Chondrocyte (in vitro differentiated cells): ENCODE measurements around the gene LRRC75B. TPM values are rescaled to one million over a fixed set of nuclear protein-coding genes. Genes with fewer than 3 reads are reported as not detected.
"Not testable (repeated sequence)": the region's sequence is repeated elsewhere in the genome, so short reads cannot be mapped to it uniquely, and the experiment has no call there.

Experiments
- DNase-seq: peaks from one replicate; pipeline ENCODE4 v3.0.0; 2021; ENCODE audit warnings: mixed read lengths, low spot score
- H3K27ac Mint-ChIP-seq: one replicate; pipeline ENCODE4 v1.8.0; 2021; ENCODE audit warnings: mild to moderate bottlenecking, moderate library complexity, mixed read lengths; ENCODE audit not compliant: unreplicated experiment
- H3K27me3 Mint-ChIP-seq: 2 replicates; pipeline ENCODE4 v1.8.0; 2021; ENCODE audit warnings: low read depth, mixed read lengths
- H3K36me3 Mint-ChIP-seq: 2 replicates; pipeline ENCODE4 v1.8.0; 2021; ENCODE audit warnings: low read depth, mixed read lengths
- H3K4me1 Mint-ChIP-seq: 2 replicates; pipeline ENCODE4 v1.8.0; 2021; ENCODE audit warnings: low read depth, mild to moderate bottlenecking, mixed read lengths
- H3K4me3 Mint-ChIP-seq: one replicate; pipeline ENCODE4 v1.8.0; 2021; ENCODE audit warnings: mild to moderate bottlenecking, moderate library complexity, mixed read lengths; ENCODE audit not compliant: unreplicated experiment
- H3K9me3 Mint-ChIP-seq: 2 replicates; pipeline ENCODE4 v1.8.0; 2021; ENCODE audit warnings: low read depth, mixed read lengths
- long read RNA-seq: library from polyadenylated mRNA; stranded (forward); transcript quantifications from one replicate; pipeline ENCODE4 v2.0.0, GENCODE V29; 2021
- total RNA-seq: library from RNA; stranded (reverse); gene quantifications from 3 replicates; pipeline ENCODE4 v1.2.1, GENCODE V29; 2021
- TF ChIP-seq, protein P1 (sequence below): fragments of 200-600 bp; sonication (generic); IDR thresholded peaks from 2 replicates; pipeline ENCODE4 v1.5.0; 2021; ENCODE audit warnings: antibody characterized with exemption, mild to moderate bottlenecking, moderate library complexity

The LRRC75B gene, protein sequence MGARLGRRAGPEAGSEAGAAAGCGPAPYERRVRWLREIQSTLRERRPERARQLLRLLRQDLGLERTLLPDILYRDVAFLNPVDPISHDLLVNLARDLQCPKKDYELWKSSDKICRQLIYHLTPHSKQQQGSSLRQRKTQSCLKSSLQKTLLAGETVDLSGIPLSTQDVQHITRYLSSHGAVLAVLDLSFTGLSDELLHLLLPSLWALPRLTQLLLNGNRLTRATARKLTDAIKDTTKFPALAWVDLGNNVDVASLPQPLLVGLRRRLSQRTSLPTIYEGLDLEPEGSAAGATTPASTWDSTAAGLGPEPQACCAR
- total RNA-seq = 5.6 to 13.0 TPM (median 8.6 TPM) in 3 replicates
- long read RNA-seq, transcript LRRC75B-201 (4 exons, 1,238 nt) = major isoform, 13 of 39 reads
- long read RNA-seq, partial matches to known transcripts = 2 of 39 reads
- long read RNA-seq, other reads (novel, unspliced or antisense) = 22 of 39 reads

DNA sequence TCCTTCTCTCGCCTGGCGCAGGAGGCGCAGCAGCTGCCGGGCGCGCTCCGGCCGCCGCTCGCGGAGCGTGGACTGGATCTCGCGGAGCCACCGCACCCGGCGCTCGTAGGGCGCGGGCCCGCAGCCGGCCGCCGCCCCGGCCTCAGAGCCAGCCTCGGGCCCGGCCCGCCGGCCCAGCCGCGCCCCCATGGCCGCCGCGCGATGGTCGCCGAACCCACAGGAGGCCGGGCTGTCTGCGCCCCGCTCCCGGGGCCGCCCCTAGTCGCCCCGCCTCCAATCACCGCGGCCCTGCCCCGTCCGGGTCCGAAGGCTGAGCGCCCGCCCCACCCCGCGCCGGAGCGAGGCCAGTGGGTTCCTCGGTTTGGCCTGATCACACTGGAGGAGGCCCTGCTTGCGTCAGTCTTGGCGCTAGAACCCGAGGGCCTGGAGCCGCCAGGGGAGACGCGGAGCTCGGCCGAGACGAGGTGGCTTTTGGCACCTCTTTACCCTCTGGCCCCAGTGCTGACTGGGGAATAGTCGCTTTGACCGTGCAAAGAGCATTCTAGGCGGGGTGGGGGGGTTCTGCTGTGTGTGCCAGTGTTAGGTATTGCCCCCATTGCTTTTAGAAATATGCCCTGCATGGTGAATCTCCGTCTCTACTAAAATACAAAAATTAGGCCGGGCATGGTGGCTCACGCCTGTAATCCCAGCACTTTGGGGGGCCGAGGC is at the start of gene LRRC75B:
Gene LRRC75B (minus strand): TSS at position 223 of the 708 bp plus-strand sequence. CDS start 34 bp downstream, at position 189.
- no peaks in the 10 kb centered on the region for H3K27me3 Mint-ChIP-seq
- no peaks in the 10 kb centered on the region for H3K9me3 Mint-ChIP-seq
- DNase-seq = no peak
- peak within 1 kb of the TSS; percentile 80 for H3K4me3 Mint-ChIP-seq
- TF ChIP-seq, protein P1, sequence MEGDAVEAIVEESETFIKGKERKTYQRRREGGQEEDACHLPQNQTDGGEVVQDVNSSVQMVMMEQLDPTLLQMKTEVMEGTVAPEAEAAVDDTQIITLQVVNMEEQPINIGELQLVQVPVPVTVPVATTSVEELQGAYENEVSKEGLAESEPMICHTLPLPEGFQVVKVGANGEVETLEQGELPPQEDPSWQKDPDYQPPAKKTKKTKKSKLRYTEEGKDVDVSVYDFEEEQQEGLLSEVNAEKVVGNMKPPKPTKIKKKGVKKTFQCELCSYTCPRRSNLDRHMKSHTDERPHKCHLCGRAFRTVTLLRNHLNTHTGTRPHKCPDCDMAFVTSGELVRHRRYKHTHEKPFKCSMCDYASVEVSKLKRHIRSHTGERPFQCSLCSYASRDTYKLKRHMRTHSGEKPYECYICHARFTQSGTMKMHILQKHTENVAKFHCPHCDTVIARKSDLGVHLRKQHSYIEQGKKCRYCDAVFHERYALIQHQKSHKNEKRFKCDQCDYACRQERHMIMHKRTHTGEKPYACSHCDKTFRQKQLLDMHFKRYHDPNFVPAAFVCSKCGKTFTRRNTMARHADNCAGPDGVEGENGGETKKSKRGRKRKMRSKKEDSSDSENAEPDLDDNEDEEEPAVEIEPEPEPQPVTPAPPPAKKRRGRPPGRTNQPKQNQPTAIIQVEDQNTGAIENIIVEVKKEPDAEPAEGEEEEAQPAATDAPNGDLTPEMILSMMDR = no peak
- peak within 1 kb of the TSS; percentile 76 for H3K27ac Mint-ChIP-seq
- H3K36me3 Mint-ChIP-seq = no peaks in the 10 kb centered on the region
- H3K4me1 Mint-ChIP-seq = peaks cover 9% of the 10 kb centered on the region

DNA sequence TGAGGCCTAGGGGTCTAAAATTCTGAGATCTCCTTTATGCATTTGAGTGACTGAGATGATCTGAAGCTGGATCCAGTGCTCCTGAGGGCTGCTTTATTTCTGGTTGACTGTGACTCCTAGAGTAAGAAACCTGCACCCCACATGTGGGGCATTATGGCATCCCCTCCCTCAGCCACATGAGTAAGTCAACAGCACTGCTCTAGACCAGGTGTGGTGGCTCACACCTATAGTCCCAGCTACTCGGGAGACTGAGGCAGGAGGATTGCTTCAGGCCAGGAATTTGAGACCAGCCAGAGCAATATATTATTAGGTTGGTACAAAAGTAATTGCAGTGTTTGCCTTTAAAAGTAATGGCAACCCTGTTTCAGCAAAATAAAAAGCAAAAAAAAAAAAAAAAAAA is 49.4 kb upstream of the LRRC75B start:
- not testable (repeated sequence) for H3K4me3 Mint-ChIP-seq, H3K27ac Mint-ChIP-seq, H3K27me3 Mint-ChIP-seq, H3K36me3 Mint-ChIP-seq, H3K9me3 Mint-ChIP-seq, DNase-seq, H3K4me1 Mint-ChIP-seq

DNA sequence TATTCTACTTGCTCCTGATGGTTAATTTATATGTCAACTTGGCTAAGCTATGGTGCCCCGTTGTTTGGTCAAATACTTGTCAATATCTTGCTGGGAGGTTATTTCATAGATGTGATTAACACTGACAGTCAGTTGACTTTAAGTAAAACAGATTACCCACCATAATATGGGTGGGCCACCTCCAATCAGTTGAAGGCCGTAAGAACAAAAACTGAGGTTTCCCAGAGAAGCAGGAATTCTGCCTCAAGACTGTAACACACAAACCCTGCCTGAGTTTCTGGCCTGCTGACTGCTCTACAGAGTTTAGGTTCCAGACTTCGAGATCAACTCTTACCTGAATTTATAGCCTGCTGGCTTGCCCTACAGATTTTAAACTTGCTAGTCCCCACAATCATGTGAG is 43.6 kb upstream of the LRRC75B start:
- not testable (repeated sequence) for H3K27me3 Mint-ChIP-seq, H3K36me3 Mint-ChIP-seq, H3K27ac Mint-ChIP-seq, DNase-seq, H3K9me3 Mint-ChIP-seq, H3K4me3 Mint-ChIP-seq
- H3K4me1 Mint-ChIP-seq = peaks cover 21% of the 10 kb centered on the region

DNA sequence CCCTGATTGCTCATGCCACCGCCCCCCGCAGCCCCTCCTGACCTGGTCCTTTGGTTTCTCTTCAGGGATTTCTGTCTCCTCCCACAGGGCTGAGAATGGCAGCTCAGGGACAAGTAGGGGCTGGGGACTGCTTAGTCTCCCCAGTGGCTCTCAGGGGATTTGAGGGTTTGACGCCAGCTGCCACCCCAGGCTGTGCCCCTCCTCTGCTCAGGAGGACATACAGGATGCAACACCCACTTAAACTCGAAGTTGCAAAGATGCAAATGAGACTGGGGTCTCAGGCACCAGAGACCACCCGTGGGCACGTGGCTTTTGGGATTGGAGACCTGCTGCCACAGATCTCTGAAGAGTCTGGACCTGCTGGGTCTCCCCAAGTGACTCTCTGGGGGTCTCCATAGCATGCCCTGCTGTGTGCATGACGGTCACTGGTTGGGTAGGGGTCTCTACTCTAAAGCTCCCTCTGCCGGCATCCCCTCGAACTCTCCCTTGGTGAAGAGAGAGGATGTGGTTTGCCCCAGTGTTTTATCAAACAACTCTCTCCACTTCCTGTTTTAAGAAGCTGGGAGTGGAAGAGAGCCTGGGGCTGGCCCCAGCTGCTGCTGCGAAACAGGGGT is 42.0 kb upstream of the LRRC75B start:
- H3K9me3 Mint-ChIP-seq, H3K27me3 Mint-ChIP-seq, H3K27ac Mint-ChIP-seq, H3K36me3 Mint-ChIP-seq, H3K4me3 Mint-ChIP-seq, DNase-seq: not testable (repeated sequence)
- H3K4me1 Mint-ChIP-seq = peaks cover 31% of the 10 kb centered on the region
- TF ChIP-seq, protein P1 = peak; percentile 52

DNA sequence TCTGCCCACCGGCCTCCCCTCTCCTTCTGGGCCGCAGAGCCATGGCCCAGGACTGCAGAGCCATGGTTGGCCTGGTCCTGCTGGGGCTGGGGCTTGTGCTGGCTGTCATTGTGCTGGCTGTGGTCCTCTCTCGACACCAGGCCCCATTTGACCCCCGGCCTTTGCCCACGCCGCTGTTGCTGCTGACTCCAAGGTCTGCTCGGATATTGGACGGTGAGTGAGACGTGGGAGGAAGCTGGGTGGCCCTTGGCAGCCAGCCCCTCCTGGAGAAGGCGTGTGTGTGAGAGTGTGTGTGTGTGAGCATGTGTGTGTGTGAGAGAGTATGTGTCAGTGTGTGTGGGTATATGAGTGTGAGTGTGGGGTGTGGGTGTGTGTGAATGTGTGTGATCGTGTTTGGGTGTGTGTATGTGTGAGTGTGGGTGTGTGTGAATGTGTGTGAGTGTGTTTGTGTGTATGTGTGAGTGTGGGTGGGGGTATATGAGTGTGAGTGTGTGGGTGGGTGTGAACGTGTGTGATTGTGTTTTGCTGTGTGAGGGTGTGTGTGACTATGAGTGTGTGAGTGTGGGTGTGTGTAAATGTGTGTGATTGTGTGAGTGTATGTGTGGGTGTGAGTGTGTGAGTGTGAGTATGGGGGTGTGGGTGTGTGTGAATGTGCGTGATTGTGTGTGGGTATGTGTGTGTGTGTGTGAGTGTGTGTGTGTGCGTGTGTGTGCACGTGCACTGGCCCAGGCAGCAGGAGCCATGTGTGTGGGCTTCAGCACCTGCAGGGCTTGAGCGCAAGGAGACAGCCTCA is 40.6 kb upstream of the LRRC75B start:
- not testable (repeated sequence) for H3K36me3 Mint-ChIP-seq, DNase-seq, H3K27ac Mint-ChIP-seq, H3K9me3 Mint-ChIP-seq, H3K27me3 Mint-ChIP-seq
- Mint-ChIP-seq H3K4me1 (peaks cover 31% of the 10 kb centered on the region), H3K4me3 (peak overlapping the region; percentile 14)

DNA sequence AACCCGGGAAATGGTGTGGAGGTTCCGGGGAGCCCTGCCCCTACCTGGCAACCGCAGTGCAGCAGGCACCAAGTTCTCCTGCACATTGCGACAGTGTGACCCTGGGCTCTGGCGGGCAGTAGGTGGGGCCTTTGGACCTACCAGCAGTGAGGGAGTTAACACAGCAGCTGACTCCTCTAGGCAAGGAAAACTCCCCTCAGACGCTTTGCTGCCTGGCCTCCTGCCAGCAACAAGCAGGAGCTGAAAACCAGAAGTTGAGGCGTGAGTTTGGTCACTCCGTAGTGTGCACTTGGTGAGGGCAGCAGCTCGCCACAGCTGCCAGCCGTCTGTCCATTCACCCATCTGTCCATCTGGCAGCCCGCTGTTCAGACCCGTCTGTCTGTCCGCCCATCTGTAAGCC is 39.8 kb upstream of the LRRC75B start:
- Mint-ChIP-seq H3K4me3 (peak overlapping the region; percentile 14), H3K4me1 (peaks cover 31% of the 10 kb centered on the region)
- H3K27me3 Mint-ChIP-seq, DNase-seq, H3K9me3 Mint-ChIP-seq, H3K36me3 Mint-ChIP-seq, H3K27ac Mint-ChIP-seq: not testable (repeated sequence)

DNA sequence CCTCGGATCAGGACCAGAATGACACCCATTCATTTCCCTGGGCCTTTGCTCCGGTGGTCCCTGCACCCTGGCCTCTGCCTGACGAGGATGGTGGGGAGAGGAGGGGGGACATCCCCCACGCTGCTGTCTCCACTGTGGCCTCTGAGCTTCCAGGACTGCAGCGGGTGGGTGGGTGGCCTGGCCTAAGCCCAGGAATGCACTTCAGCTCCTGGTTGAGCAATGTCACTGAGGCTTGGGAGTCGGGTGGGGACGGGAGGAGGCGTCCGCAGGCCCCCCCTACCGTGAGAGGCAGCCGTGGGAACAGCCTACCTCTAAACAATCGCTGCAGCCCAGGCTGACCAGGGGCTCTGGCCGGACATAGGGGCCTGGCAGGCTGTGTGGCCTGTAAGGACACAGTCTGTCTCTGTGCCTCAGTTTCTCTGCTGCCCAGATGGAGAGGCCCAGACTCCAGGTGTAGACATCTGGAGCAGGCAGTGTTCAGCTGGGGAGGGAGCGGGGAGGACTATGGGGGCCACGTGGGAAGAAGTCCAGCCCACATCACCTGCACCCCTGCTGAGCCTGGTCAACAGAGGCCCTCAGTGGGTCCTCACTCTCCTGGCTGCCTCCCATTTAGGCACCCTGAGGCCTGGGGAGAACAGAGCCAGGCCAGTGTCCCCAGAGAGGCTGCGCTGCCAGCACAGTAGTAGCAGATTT is 38.7 kb upstream of the LRRC75B start:
- Mint-ChIP-seq H3K4me1 (peaks cover 31% of the 10 kb centered on the region), H3K27ac (peak overlapping the region; percentile 73)
- H3K4me3 Mint-ChIP-seq, H3K27me3 Mint-ChIP-seq, H3K36me3 Mint-ChIP-seq, H3K9me3 Mint-ChIP-seq, DNase-seq: not testable (repeated sequence)

DNA sequence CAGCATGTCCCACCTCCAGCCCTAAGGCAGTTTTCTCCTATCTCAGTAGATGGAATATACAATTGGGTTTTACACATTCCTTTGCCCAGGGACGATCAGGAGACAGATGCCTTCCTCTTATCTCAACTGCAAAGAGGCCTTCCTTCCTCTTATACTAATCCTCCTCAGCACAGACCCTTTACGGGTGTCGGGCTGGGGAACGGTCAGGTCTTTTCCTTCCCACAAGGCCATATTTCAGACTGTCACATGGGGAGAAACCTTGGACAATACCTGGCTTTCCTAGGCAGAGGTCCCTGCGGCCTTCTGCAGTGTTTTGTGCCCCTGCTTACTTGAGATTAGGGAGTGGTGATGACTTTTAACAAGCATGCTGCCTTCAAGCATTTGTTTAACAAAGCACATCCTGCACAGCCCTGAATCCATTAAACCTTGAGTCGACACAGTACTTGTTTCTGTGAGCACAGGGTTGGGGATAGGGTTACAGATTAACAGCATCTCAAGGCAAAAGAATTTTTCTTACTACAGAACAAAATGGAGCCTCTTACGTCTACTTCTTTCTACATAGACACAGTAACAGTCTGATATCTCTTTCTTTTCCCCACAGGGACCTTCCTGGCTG is 38.0 kb upstream of the LRRC75B start:
- H3K9me3 Mint-ChIP-seq, H3K4me3 Mint-ChIP-seq, H3K27me3 Mint-ChIP-seq, DNase-seq, H3K36me3 Mint-ChIP-seq: not testable (repeated sequence)
- Mint-ChIP-seq H3K4me1 (peaks cover 31% of the 10 kb centered on the region), H3K27ac (peak overlapping the region; percentile 73)
